HCT116 (cell line): ENCODE measurements around the gene CRIM1. TPM values are rescaled to one million over a fixed set of nuclear protein-coding genes. Genes with fewer than 3 reads are reported as not detected.

Source experiments
- ATAC-seq: fragments of 200-7000 bp; cut with Tn5 transposase; 2 replicates; pipeline ENCODE4 v1.9.1; 2020; ENCODE audit warnings: mild to moderate bottlenecking, moderate library complexity
- BruUV-seq: library from RNA; stranded (reverse); fragments of 400-500 nt; replicated peaks from 2 replicates; lab custom pipeline; 2021; lab: Mats Ljungman, UMichigan
- CTCF ChIA-PET: fragments of 300-600 bp; sonication (Branson Sonifier 250); formaldehyde crosslinking; loops from one replicate; lab custom pipeline; 2021; ENCODE audit warnings: antibody characterized with exemption; lab: Charles Lee
- POLR2A ChIA-PET: fragments of 300-600, 350-600 bp; sonication (Branson Sonifier 250); formaldehyde crosslinking; loops from one replicate; lab custom pipeline; 2021; ENCODE audit warnings: antibody characterized with exemption; lab: Charles Lee
- RAD21 ChIA-PET, 2 experiments: fragments of 300-600 bp; sonication (Branson Sonifier 250); formaldehyde crosslinking; loops; one replicate each; lab custom pipeline; 2023; ENCODE audit warnings: low total read pairs in 2 of 2; ENCODE audit not compliant: uncharacterized antibody in 2 of 2, unreplicated experiment in 2 of 2, low non-redundant PET in 1 of 2; lab: Charles Lee
- DNase-seq: peaks from one replicate; pipeline ENCODE4 v3.0.0-alpha.2; 2010; ENCODE audit warnings: low read depth, low spot score
- H2AFZ ChIP-seq: fragments of 200-600 bp; shearing (Covaris generic), sonication (generic); 2 replicates; pipeline ENCODE4 v1.6.1; 2017; ENCODE audit warnings: low read depth, mixed run types, mixed read lengths, antibody characterized with exemption, low read length; ENCODE audit not compliant: poor library complexity, severe bottlenecking
- H3K27ac ChIP-seq: 2 replicates; pipeline ENCODE4 v1.5.1; 2012; ENCODE audit warnings: low read depth, low read length
- H3K27me3 ChIP-seq: fragments of 200-600 bp; sonication (generic); 2 replicates; pipeline ENCODE4 v1.6.1; 2016; ENCODE audit warnings: mixed run types, low read length, mixed read lengths; ENCODE audit not compliant: insufficient read depth
- H3K36me3 ChIP-seq, 2 experiments: fragments of 200-500 bp in 1 of 2; fragments of 200-600 bp in 1 of 2; sonication (Bioruptor generic) in 1 of 2; sonication (generic) in 1 of 2; 2 replicates each; pipeline versions ENCODE4 v1.5.1 to v1.6.1; 2014 to 2016; ENCODE audit warnings: low read length in 2 of 2, inconsistent platforms in 1 of 2, mixed read lengths in 1 of 2, mixed run types in 1 of 2; ENCODE audit not compliant: insufficient read depth in 2 of 2, control insufficient read depth in 1 of 2
- H3K4me1 ChIP-seq, 2 experiments: fragments of 200-600 bp in 1 of 2; sonication (generic) in 1 of 2; 2 replicates each; pipeline versions ENCODE4 v1.5.1 to v1.6.1; 2012 to 2017; ENCODE audit warnings: low read length in 2 of 2, inconsistent platforms in 1 of 2, mild to moderate bottlenecking in 1 of 2, mixed read lengths in 1 of 2, mixed run types in 1 of 2, moderate library complexity in 1 of 2; ENCODE audit not compliant: insufficient read depth in 2 of 2, control insufficient read depth in 1 of 2
- H3K4me2 ChIP-seq: fragments of 200-600 bp; sonication (generic); 2 replicates; pipeline ENCODE4 v1.6.1; 2017; ENCODE audit warnings: mixed run types, low read length, mixed read lengths
- H3K4me3 ChIP-seq, 2 experiments: fragments of 200-600 bp in 1 of 2; sonication (generic) in 1 of 2; replicated peaks in 1 of 2; 2 replicates each; pipeline ENCODE4 v1.5.1; 2011 to 2016; ENCODE audit warnings: low read length in 2 of 2, control low read depth in 1 of 2, low read depth in 1 of 2, mild to moderate bottlenecking in 1 of 2, mixed read lengths in 1 of 2, mixed run types in 1 of 2
- H3K79me2 ChIP-seq: fragments of 200-600 bp; sonication (generic); 2 replicates; pipeline ENCODE4 v1.6.1; 2017; ENCODE audit warnings: mild to moderate bottlenecking, mixed run types, low read length, moderate library complexity, mixed read lengths; ENCODE audit not compliant: insufficient read depth
- H3K9ac ChIP-seq: fragments of 200-600 bp; sonication (generic); 2 replicates; pipeline ENCODE4 v1.6.1; 2016; ENCODE audit warnings: low read length, mixed read lengths
- H3K9me2 ChIP-seq: fragments of 200-600 bp; sonication (generic), shearing (Covaris generic); 2 replicates; pipeline ENCODE4 v1.6.1; 2017; ENCODE audit warnings: mixed run types, mild to moderate bottlenecking, moderate library complexity; ENCODE audit not compliant: insufficient read depth
- H3K9me3 ChIP-seq, 2 experiments: fragments of 200-500 bp in 1 of 2; fragments of 200-600 bp in 1 of 2; sonication (Bioruptor generic) in 1 of 2; sonication (generic) in 1 of 2; 2 replicates each; pipeline ENCODE4 v1.6.1; 2014 to 2017; ENCODE audit warnings: low read length in 2 of 2, mixed read lengths in 2 of 2, inconsistent platforms in 1 of 2, low read depth in 1 of 2, mild to moderate bottlenecking in 1 of 2, mixed run types in 1 of 2, moderate library complexity in 1 of 2; ENCODE audit not compliant: control insufficient read depth in 1 of 2, insufficient read depth in 1 of 2
- H4K20me1 ChIP-seq: fragments of 200-600 bp; sonication (generic), shearing (Covaris generic); 2 replicates; pipeline ENCODE4 v1.6.1; 2017; ENCODE audit warnings: mixed run types, mild to moderate bottlenecking, moderate library complexity; ENCODE audit not compliant: insufficient read depth
- CEBPB ChIP-seq: IDR thresholded peaks from 2 replicates; pipeline ENCODE4 v1.6.1; 2012; ENCODE audit warnings: low read depth
- EGR1 ChIP-seq: IDR thresholded peaks from 2 replicates; pipeline ENCODE4 v1.6.1; 2012; ENCODE audit warnings: low read depth
- FOSL1 ChIP-seq: IDR thresholded peaks from 2 replicates; pipeline ENCODE4 v1.6.1; 2012; ENCODE audit warnings: low read depth
- POLR2A ChIP-seq: IDR thresholded peaks from 2 replicates; pipeline ENCODE4 v1.7.0; 2011; ENCODE audit warnings: borderline replicate concordance; ENCODE audit not compliant: insufficient read depth, insufficient read length; ENCODE audit errors: extremely low read depth
- POLR2AphosphoS5 ChIP-seq: IDR thresholded peaks from 2 replicates; pipeline ENCODE4 v1.6.1; 2011; ENCODE audit warnings: mild to moderate bottlenecking, low read depth, low read length, moderate library complexity
- SIN3A ChIP-seq: IDR thresholded peaks from 2 replicates; pipeline ENCODE4 v1.6.1; 2012; ENCODE audit warnings: low read depth
- TCF7L2 ChIP-seq: IDR thresholded peaks from 2 replicates; pipeline ENCODE4 v1.7.0; 2011; ENCODE audit warnings: borderline replicate concordance, inconsistent platforms; ENCODE audit not compliant: insufficient read depth, insufficient read length; ENCODE audit errors: extremely low read depth
- ZNF274 ChIP-seq: fragments of 200-500 bp; sonication (Bioruptor generic); IDR thresholded peaks from 2 replicates; pipeline ENCODE4 v1.6.1; 2014; ENCODE audit warnings: mild to moderate bottlenecking, low read depth, low read length, inconsistent platforms
- intact Hi-C: fragments of 100-400 bp; cut with micrococcal nuclease; formaldehyde crosslinking; loops from 2 replicates; pipeline ENCODE4 v1.10.0; 2022
- total RNA-seq: library from RNA; stranded (reverse); gene quantifications from one replicate; pipeline ENCODE4 v1.2.1, GENCODE V29; 2021; ENCODE audit not compliant: unreplicated experiment
- TF ChIP-seq, protein P1 (sequence below), 3 experiments: fragments of 200-600 bp in 1 of 3; sonication (generic) in 1 of 3; IDR thresholded peaks in 2 of 3; conservative IDR thresholded peaks in 1 of 3; 2 replicates each; pipeline ENCODE4 v1.5.1; 2012 to 2017; ENCODE audit warnings: low read depth in 2 of 3, low read length in 2 of 3, antibody characterized with exemption in 1 of 3, borderline replicate concordance in 1 of 3, control low read depth in 1 of 3, mild to moderate bottlenecking in 1 of 3, mixed read lengths in 1 of 3, mixed run types in 1 of 3, moderate library complexity in 1 of 3; ENCODE audit not compliant: insufficient read depth in 1 of 3
- TF ChIP-seq, protein P2 (sequence below): IDR thresholded peaks from 2 replicates; pipeline ENCODE4 v1.6.1; 2012

Gene CRIM1
- total RNA-seq, 1 experiment from 2014 or later, result 27.2 TPM

DNA sequence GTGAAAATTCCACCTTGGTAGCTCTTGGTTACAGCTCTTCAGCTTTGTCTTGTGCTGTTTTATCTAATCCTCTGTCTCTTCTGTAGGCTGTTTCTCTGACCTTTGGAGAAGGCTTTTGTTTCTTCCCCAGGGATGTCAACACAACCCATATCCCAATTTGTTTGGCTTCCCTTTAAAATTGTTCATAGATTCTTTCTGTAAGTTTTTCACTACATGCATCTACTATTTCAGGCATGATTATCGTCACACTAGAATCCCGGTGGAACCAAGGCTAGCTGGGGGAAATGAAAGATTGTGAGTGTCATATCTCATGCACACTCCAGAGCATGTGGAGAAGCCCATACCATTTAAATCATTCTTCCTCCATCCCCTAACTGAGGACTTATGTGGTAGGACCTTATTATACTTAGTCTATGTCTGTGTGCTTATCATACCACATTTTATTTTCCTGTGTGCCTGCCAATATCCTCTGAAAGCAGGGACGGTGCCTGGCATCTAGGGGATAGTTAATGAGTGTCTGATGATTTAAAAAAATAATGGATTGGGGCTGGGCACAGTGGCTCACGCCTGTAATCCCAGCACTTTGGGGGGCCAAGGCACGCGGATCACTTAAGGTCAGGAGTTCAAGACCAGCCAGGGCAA lies 59.9 kb downstream of the CRIM1 start (continued):
- no peak for TF ChIP-seq ZNF274
- TF ChIP-seq, protein P1, sequence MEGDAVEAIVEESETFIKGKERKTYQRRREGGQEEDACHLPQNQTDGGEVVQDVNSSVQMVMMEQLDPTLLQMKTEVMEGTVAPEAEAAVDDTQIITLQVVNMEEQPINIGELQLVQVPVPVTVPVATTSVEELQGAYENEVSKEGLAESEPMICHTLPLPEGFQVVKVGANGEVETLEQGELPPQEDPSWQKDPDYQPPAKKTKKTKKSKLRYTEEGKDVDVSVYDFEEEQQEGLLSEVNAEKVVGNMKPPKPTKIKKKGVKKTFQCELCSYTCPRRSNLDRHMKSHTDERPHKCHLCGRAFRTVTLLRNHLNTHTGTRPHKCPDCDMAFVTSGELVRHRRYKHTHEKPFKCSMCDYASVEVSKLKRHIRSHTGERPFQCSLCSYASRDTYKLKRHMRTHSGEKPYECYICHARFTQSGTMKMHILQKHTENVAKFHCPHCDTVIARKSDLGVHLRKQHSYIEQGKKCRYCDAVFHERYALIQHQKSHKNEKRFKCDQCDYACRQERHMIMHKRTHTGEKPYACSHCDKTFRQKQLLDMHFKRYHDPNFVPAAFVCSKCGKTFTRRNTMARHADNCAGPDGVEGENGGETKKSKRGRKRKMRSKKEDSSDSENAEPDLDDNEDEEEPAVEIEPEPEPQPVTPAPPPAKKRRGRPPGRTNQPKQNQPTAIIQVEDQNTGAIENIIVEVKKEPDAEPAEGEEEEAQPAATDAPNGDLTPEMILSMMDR (IDR thresholded peaks at IDR 0.05 in 2 of 3, conservative IDR thresholded peaks at IDR 0.05 in 1 of 3; ENCODE audit: borderline replicate concordance in 1 of 3, insufficient read depth in 1 of 3, low read depth in 2 of 3, low read length in 2 of 3), result no peak
- no peak for TF ChIP-seq TCF7L2
- TF ChIP-seq, all 23 proteins: peak for 0

DNA sequence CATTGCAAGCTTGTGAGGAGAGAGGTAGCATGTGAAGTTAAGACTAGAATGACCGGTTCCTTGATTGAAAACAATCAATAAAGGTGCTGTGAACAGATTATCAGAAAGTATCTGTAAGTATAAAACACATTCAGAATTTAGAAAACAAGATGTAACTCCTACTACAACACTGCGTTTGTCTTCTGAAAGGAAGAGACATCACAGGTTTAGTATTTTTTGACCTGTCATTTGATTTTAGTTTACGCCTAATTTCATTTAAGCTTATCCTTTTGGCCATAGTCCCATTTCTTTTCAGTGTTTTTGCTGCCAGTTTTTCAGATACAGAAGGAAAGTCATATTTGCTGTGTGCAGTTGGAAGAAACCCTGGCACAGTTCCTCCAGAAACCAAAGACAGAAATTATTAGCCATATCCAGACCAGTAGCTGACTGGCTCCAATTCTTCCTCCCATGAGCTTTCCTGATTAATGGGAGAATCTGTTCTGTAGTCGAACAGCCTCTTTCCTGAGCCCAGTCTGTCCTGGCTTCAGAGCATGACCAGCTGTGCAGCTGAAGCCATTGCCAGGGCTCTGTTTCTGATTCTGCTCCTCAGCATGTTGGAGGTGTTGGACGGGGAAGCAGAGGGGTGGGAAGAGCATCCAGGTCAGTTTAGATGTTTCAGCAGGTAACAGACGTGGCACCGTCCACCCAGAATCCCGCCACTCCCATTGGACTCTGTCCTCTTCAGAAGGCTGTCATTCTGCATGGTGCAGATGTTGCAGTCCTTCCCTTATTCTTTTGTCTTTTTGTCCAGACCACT lies 61.0 kb downstream of the CRIM1 start:
- no peaks in the 10 kb centered on the region for H3K9me3 ChIP-seq
- H3K9me2 ChIP-seq, result no peaks in the 10 kb centered on the region
- no peak for TF ChIP-seq POLR2A
- TF ChIP-seq, protein P2, sequence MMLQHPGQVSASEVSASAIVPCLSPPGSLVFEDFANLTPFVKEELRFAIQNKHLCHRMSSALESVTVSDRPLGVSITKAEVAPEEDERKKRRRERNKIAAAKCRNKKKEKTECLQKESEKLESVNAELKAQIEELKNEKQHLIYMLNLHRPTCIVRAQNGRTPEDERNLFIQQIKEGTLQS, result no peak
- no peak for TF ChIP-seq EGR1
- TF ChIP-seq SIN3A, result no peak
- no peak for TF ChIP-seq POLR2AphosphoS5
- TF ChIP-seq FOSL1, result no peak
- no peak for TF ChIP-seq CEBPB
- TF ChIP-seq, protein P1 (IDR thresholded peaks at IDR 0.05 in 2 of 3, conservative IDR thresholded peaks at IDR 0.05 in 1 of 3; ENCODE audit: borderline replicate concordance in 1 of 3, insufficient read depth in 1 of 3, low read depth in 2 of 3, low read length in 2 of 3), result no peak
- intact Hi-C loops, result no loop called here
- H3K27me3 ChIP-seq, result no peaks in the 10 kb centered on the region
- H3K79me2 ChIP-seq, result peaks cover 13% of the 10 kb centered on the region
- H4K20me1 ChIP-seq, result no peaks in the 10 kb centered on the region; the same call in 1 of the 2 replicates
- ATAC-seq (no peak), DNase-seq (no peak)
- ChIA-PET CTCF (no interaction called here), RAD21 (no interaction called here), POLR2A (no interaction called here)
- no peak overlapping the region for H3K27ac ChIP-seq
- H3K4me3 ChIP-seq, result no peak overlapping the region
- H2AFZ ChIP-seq, result no peak overlapping the region
- no TSS peak for BruUV-seq
- H3K4me1 ChIP-seq, result peaks cover 0 to 6% of the 10 kb centered on the region in 2 experiments; a peak in 1 of 4 replicates
- no peak overlapping the region for H3K4me2 ChIP-seq
- no peaks in the 10 kb centered on the region for H3K36me3 ChIP-seq
- H3K9ac ChIP-seq, result no peak overlapping the region
